B cell (primary cell): ENCODE results near the gene CERS1. TPM values are rescaled to one million over a fixed set of nuclear protein-coding genes. Genes with fewer than 3 reads are reported as not detected.
A peak's percentile ranks its signal among the peaks of the same experiment; 100 is the strongest.

Source experiments
- ATAC-seq: fragments of 200-7000 bp; cut with Tn5 transposase; one replicate; pipeline ENCODE4 v1.10.0; 2021; ENCODE audit warnings: low read depth, mild to moderate bottlenecking, moderate number of reproducible peaks, moderate library complexity
- CTCF ChIA-PET: fragments of 350-600 bp; sonication (Branson Sonifier 250); formaldehyde crosslinking; loops from one replicate; lab custom pipeline; 2021; ENCODE audit warnings: antibody characterized with exemption, inconsistent platforms; lab: Charles Lee
- POLR2A ChIA-PET: fragments of 350-600 bp; sonication (Branson Sonifier 250); formaldehyde crosslinking; loops from one replicate; lab custom pipeline; 2021; ENCODE audit warnings: antibody characterized with exemption; lab: Charles Lee
- DNase-seq: peaks from one replicate; pipeline ENCODE4 v3.0.0; 2013
- H2AFZ ChIP-seq: 2 replicates; pipeline ENCODE4 v1.6.1; 2012; ENCODE audit warnings: mild to moderate bottlenecking, low read depth, low read length; ENCODE audit not compliant: insufficient read depth, poor library complexity, severe bottlenecking
- H3K27ac ChIP-seq, 2 donors: 1 replicate in 1 of 2; 2 replicates in 1 of 2; pipeline ENCODE4 v1.5.1; 2012 to 2013; ENCODE audit warnings: low read length in 2 of 2, mild to moderate bottlenecking in 2 of 2, moderate library complexity in 1 of 2
- H3K27me3 ChIP-seq, 4 experiments: fragments of 200-600 bp in 1 of 4; sonication (generic) in 1 of 4; replicated peaks in 1 of 4; 1 replicate in 2 of 4; 2 replicates in 2 of 4; pipeline versions ENCODE4 v1.6.1 to v1.7.0; 2013 to 2016; ENCODE audit warnings: low read length in 3 of 4, mild to moderate bottlenecking in 2 of 4, mixed read lengths in 1 of 4, moderate library complexity in 1 of 4; ENCODE audit not compliant: insufficient read depth in 4 of 4, control insufficient read depth in 3 of 4; ENCODE audit errors: control extremely low read depth in 1 of 4
- H3K36me3 ChIP-seq, 2 experiments: replicated peaks in 1 of 2; 1 replicate in 1 of 2; 2 replicates in 1 of 2; pipeline versions ENCODE4 v1.6.1 to v1.7.1; 2013; ENCODE audit warnings: low read length in 1 of 2; ENCODE audit not compliant: insufficient read depth in 2 of 2, control insufficient read depth in 1 of 2; ENCODE audit errors: control extremely low read depth in 1 of 2, extremely low read depth in 1 of 2
- H3K4me1 ChIP-seq, 2 donors: fragments of 200-600 bp in 1 of 2; sonication (generic) in 1 of 2; 1 replicate in 1 of 2; 2 replicates in 1 of 2; pipeline versions ENCODE4 v1.5.1 to v1.6.1; 2013 to 2017; ENCODE audit warnings: low read length in 2 of 2; ENCODE audit not compliant: control insufficient read depth in 2 of 2, insufficient read depth in 2 of 2
- H3K4me2 ChIP-seq: replicated peaks from 2 replicates; pipeline ENCODE3; 2012; ENCODE audit warnings: mild to moderate bottlenecking, low read depth, low read length; ENCODE audit not compliant: poor library complexity, severe bottlenecking
- H3K4me3 ChIP-seq, 5 experiments: fragments of 200-600 bp in 1 of 5; sonication (generic) in 1 of 5; 1 replicate in 3 of 5; 2 replicates in 2 of 5; pipeline versions ENCODE4 v1.5.1 to v1.7.0; 2011 to 2016; ENCODE audit warnings: low read length in 4 of 5, mild to moderate bottlenecking in 4 of 5, low read depth in 2 of 5, control low read depth in 1 of 5, moderate library complexity in 1 of 5; ENCODE audit not compliant: insufficient read depth in 1 of 5; ENCODE audit errors: control extremely low read depth in 1 of 5, extremely low read depth in 1 of 5
- H3K79me2 ChIP-seq: fragments of 200-600 bp; sonication (generic); one replicate; pipeline ENCODE4 v1.6.0; 2016; ENCODE audit warnings: low read length; ENCODE audit not compliant: control insufficient read depth, insufficient read depth
- H3K9ac ChIP-seq: fragments of 200-600 bp; sonication (generic); 2 replicates; pipeline ENCODE4 v1.6.1; 2017; ENCODE audit warnings: mild to moderate bottlenecking, low read length, moderate library complexity
- H3K9me3 ChIP-seq, 3 donors: one replicate each; pipeline versions ENCODE4 v1.6.1 to v1.7.1; 2013; ENCODE audit warnings: low read length in 2 of 3; ENCODE audit not compliant: control insufficient read depth in 2 of 3, insufficient read depth in 1 of 3; ENCODE audit errors: control extremely low read depth in 1 of 3
- H4K20me1 ChIP-seq: 2 replicates; pipeline ENCODE4 v1.6.0; 2012; ENCODE audit warnings: mild to moderate bottlenecking, low read length; ENCODE audit not compliant: insufficient read depth, control insufficient read depth, poor library complexity, severe bottlenecking
- H3K27ac Mint-ChIP-seq: one replicate; pipeline ENCODE4 v1.8.0; 2021; ENCODE audit warnings: mixed read lengths
- H3K27me3 Mint-ChIP-seq: one replicate; pipeline ENCODE4 v1.8.0; 2021; ENCODE audit warnings: mixed read lengths
- H3K4me1 Mint-ChIP-seq: one replicate; pipeline ENCODE4 v1.8.0; 2021; ENCODE audit warnings: mixed read lengths
- H3K4me3 Mint-ChIP-seq: one replicate; pipeline ENCODE4 v1.8.0; 2021; ENCODE audit warnings: mixed read lengths
- H3K9me3 Mint-ChIP-seq: one replicate; pipeline ENCODE4 v1.8.0; 2022; ENCODE audit warnings: mixed read lengths; ENCODE audit not compliant: insufficient read depth
- EZH2 ChIP-seq: IDR thresholded peaks from 2 replicates; pipeline ENCODE4 v1.6.1; 2012; ENCODE audit warnings: borderline replicate concordance, low read depth, mild to moderate bottlenecking, moderate library complexity, low read length; ENCODE audit not compliant: insufficient read depth, poor library complexity, severe bottlenecking
- WGBS: methylation state at CpG from one replicate; pipeline ENCODE4 v1.1.5; 2013; ENCODE audit warnings: missing lambda C conversion rate; ENCODE audit not compliant: insufficient coverage; 5-methylcytosine and 5-hydroxymethylcytosine counted together
- intact Hi-C: fragments of 100-400 bp; cut with micrococcal nuclease; formaldehyde crosslinking; loops from one replicate; pipeline ENCODE4 v1.10.0; 2022
- polyA plus RNA-seq: library from polyadenylated mRNA; depleted of rRNA; stranded (reverse); fragments of >200 nt; gene quantifications from 2 replicates; pipeline ENCODE4 v1.2.3, GENCODE V29; 2012
- total RNA-seq, 2 donors: library from RNA; stranded (reverse); fragments of 120-200 nt in 1 of 2; gene quantifications; 1 replicate in 1 of 2; 2 replicates in 1 of 2; pipeline versions ENCODE4 v1.2.3 to v1.2.4, GENCODE V29; 2013 to 2022
- TF ChIP-seq, protein P1 (sequence below): fragments of 200-600 bp; IDR thresholded peaks from one replicate; pipeline ENCODE4 v1.8.0; 2022; ENCODE audit warnings: antibody characterized with exemption, mild to moderate bottlenecking

Gene CERS1
- total and polyA plus RNA-seq, 2 donors (not counting 1 experiment from before 2014, with no cell fraction given): not detected

DNA sequence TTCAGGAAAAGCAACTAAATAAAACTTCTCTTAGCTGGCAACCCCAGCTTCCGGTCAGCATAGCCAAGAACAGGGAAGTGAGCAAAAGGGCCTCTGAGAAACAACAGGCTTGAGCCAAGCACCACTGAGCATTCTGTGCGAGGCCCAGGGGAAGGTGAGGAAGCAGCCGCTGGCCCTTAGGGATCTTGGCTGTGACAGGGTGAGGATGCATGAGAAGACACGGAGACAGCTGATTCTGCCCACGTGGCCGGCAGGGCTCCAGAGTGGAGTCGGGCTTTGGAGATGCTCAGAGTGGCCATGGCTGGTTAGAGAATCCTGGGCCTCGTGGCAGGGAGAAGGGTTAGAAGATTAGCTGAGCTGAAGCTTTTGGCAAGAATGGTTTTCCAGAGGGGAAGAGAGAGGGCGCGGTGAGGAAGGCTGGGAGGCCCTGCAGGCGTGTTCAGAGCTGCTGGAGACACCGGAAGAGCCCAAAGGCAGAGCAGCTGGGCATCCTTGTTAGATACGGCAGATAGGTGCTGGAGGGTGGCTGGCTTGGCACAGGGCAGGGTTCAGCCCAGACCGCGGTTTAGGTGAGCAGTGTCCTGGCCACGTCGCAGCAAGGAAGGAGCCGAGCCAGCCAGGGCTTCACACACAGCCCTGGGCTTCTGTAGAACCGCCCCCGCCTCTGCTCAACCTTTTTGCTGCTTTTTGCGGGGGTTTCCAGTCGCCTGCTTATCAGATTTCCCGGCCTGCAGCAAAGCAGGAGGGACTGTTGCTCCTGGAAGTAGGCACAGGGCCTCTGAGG lies 46.9 kb downstream of the CERS1 start:
- H3K4me2 ChIP-seq: peak overlapping the region; percentile 38
- 72% methylated on average over 23 of the region's 23 CpGs for WGBS
- H3K4me3 ChIP-seq: no peak overlapping the region
- CTCF ChIA-PET: interaction anchor here (2.2 to 6.3 kb wide), 8 partner anchors 15 to 399 kb away, joined by 8 to 47 read pairs (median 30); partner anchors contain the start of genes ELL, REX1BD and UPF1
- H3K79me2 ChIP-seq: peaks cover 76% of the 10 kb centered on the region
- H3K9ac ChIP-seq: peak overlapping the region; percentile 17
- Mint-ChIP-seq H3K4me3 (peak overlapping the region; percentile 82), H3K27me3 (no peaks in the 10 kb centered on the region), H3K9me3 (no peaks in the 10 kb centered on the region), H3K27ac (peak overlapping the region; percentile 69), H3K4me1 (peaks cover 52% of the 10 kb centered on the region)
- no peak for TF ChIP-seq EZH2
- TF ChIP-seq, protein P1, sequence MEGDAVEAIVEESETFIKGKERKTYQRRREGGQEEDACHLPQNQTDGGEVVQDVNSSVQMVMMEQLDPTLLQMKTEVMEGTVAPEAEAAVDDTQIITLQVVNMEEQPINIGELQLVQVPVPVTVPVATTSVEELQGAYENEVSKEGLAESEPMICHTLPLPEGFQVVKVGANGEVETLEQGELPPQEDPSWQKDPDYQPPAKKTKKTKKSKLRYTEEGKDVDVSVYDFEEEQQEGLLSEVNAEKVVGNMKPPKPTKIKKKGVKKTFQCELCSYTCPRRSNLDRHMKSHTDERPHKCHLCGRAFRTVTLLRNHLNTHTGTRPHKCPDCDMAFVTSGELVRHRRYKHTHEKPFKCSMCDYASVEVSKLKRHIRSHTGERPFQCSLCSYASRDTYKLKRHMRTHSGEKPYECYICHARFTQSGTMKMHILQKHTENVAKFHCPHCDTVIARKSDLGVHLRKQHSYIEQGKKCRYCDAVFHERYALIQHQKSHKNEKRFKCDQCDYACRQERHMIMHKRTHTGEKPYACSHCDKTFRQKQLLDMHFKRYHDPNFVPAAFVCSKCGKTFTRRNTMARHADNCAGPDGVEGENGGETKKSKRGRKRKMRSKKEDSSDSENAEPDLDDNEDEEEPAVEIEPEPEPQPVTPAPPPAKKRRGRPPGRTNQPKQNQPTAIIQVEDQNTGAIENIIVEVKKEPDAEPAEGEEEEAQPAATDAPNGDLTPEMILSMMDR: no peak
- intact Hi-C loops: loop anchor here (5.0 kb wide), 1 partner anchor 327 kb away; the partner anchor contains the start of gene ELL
- ATAC-seq (peak; percentile 40), DNase-seq (no peak)
- H2AFZ ChIP-seq: no peak overlapping the region
- H3K27ac ChIP-seq: peak overlapping the region in 1 of 2 donors; percentile 19
- POLR2A ChIA-PET: interaction anchor here (0.6 kb wide), 1 partner anchor 13 kb away, joined by 4 read pairs; no protein-coding TSS in a partner anchor
- no peaks in the 10 kb centered on the region for H3K9me3 ChIP-seq
- H3K4me1 ChIP-seq: peaks cover 21 to 40% of the 10 kb centered on the region in 2 donors
- no peaks in the 10 kb centered on the region for H3K27me3 ChIP-seq
- peaks cover 89% of the 10 kb centered on the region for H4K20me1 ChIP-seq
- peaks cover 0 to 66% of the 10 kb centered on the region in 2 experiments for H3K36me3 ChIP-seq
